Uterus (tissue), 2 donors: Measurements from ENCODE around the gene GRK5.

ENCODE experiments used
- CTCF ChIP-seq, 4 experiments: fragments of 200-600 bp in 2 of 4; fragments of 450-650 bp in 2 of 4; sonication (generic) in 2 of 4; IDR thresholded peaks; one replicate each; pipeline ENCODE4 v1.5.1; 2016 to 2019; ENCODE audit warnings: antibody characterized with exemption in 4 of 4, mild to moderate bottlenecking in 2 of 4, moderate library complexity in 1 of 4
- POLR2A ChIP-seq, 2 donors: fragments of 450-650 bp; IDR thresholded peaks; one replicate each; pipeline ENCODE4 v1.6.1; 2016; ENCODE audit warnings: antibody characterized with exemption in 2 of 2, mild to moderate bottlenecking in 1 of 2, moderate library complexity in 1 of 2

GRCh38 chr10:119302591-119303253 is 95.4 kb downstream of the GRK5 start:
- TF ChIP-seq CTCF (IDR thresholded peaks at IDR 0.05) (no peak), POLR2A (IDR thresholded peaks at IDR 0.05) (no peak)
